Left ventricle myocardium inferior (tissue), 1 donor: ENCODE data around the gene HS6ST1. TPM values are rescaled to one million over a fixed set of nuclear protein-coding genes. Genes with fewer than 3 reads are reported as not detected.

Experiments used
- DNase-seq: peaks from one replicate; pipeline ENCODE4 v3.0.0-alpha.2; 2020
- H3K27ac ChIP-seq: fragments of 200-600 bp; replicated peaks from 2 replicates; pipeline ENCODE4 v1.8.0; 2021
- H3K27me3 ChIP-seq: fragments of 200-600 bp; 2 replicates; pipeline ENCODE4 v1.8.0; 2021; ENCODE audit warnings: low read depth
- H3K36me3 ChIP-seq: fragments of 200-600 bp; 2 replicates; pipeline ENCODE4 v1.8.0; 2021
- H3K4me1 ChIP-seq: fragments of 200-600 bp; 2 replicates; pipeline ENCODE4 v1.8.0; 2021
- H3K4me3 ChIP-seq: fragments of 200-600 bp; 2 replicates; pipeline ENCODE4 v1.8.0; 2021; ENCODE audit warnings: mild to moderate bottlenecking, moderate library complexity
- H3K9me3 ChIP-seq: fragments of 200-600 bp; replicated peaks from 2 replicates; pipeline ENCODE4 v1.8.0; 2021
- intact Hi-C: fragments of 100-400 bp; cut with micrococcal nuclease; formaldehyde crosslinking; loops from one replicate; pipeline ENCODE4 v1.11.0; 2022
- long read RNA-seq: library from polyadenylated mRNA; unstranded; transcript quantifications from one replicate; pipeline ENCODE4 v2.0.0, GENCODE V29; 2021
- total RNA-seq: library from RNA; stranded (reverse); fragmentation: NEBNext Ultra II Directional; extraction: Animal tissue kit (Norgen Biotek cat#: 25700); gene quantifications from one replicate; pipeline ENCODE4 v1.2.1, GENCODE V29; 2021
- TF ChIP-seq, protein P1 (sequence below): fragments of 200-600 bp; IDR thresholded peaks from 2 replicates; pipeline ENCODE4 v1.8.0; 2021; ENCODE audit warnings: antibody characterized with exemption, mild to moderate bottlenecking, borderline replicate concordance
- donor health status: DM: no; HTN: yes; CAD: no; lungs with severe emphysema.

Gene HS6ST1, protein sequence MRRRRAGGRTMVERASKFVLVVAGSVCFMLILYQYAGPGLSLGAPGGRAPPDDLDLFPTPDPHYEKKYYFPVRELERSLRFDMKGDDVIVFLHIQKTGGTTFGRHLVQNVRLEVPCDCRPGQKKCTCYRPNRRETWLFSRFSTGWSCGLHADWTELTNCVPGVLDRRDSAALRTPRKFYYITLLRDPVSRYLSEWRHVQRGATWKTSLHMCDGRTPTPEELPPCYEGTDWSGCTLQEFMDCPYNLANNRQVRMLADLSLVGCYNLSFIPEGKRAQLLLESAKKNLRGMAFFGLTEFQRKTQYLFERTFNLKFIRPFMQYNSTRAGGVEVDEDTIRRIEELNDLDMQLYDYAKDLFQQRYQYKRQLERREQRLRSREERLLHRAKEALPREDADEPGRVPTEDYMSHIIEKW
- total RNA-seq: 26.7 TPM
- long read RNA-seq, transcript HS6ST1-201 (2 exons, 3,932 nt): major isoform, 32 of 108 reads
- long read RNA-seq, partial matches to known transcripts: 0 of 108 reads
- long read RNA-seq, other reads (novel, unspliced or antisense): 76 of 108 reads

DNA sequence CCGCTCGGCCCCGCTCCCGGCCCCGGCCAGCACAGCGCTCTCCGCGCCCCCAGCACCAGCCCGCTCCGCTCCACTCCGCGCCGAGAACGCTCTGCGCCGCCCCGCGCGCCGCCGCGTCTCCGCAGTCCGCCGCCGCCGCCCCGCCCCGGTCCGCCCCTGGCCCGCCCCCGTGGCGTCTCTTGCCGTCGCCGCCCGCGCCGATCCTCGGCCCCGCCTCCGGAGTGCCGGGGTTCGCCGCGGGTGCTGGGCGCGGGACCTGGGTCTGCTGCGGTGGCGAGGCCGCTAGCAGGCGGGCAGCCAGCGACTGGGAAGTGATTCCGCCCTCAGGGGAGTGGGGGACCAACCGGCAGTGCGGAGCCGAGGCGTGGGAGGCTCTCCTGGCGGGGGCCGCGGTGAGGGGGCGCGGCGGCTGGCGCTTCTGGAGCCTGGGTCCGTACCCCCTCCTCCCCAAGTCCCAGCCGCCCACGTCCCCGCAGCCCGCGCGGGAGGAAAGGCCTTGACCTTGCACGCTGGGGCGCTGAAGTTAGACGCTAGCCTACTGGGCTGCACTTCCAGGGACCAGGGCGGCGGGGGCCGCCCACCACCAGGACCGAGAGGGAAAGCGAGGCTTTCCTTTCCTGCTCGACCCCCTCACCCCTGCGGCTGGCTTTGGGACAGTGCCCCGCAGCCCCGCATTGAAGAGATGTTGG, at the start of gene HS6ST1:
Gene HS6ST1 (minus strand): TSS at position 93 of the 689 bp plus-strand sequence. CDS start 305 bp downstream, outside the sequence.
- Histone ChIP-seq H3K4me3 (peak within 1 kb of the TSS; percentile 92), H3K36me3 (no peaks in the 10 kb centered on the region), H3K9me3 (no peaks in the 10 kb centered on the region), H3K4me1 (peaks cover 63% of the 10 kb centered on the region), H3K27me3 (no peaks in the 10 kb centered on the region), H3K27ac (peak within 1 kb of the TSS; percentile 69)
- intact Hi-C loops: no loop called here
- DNase-seq: peak; percentile 88
- TF ChIP-seq, protein P1, sequence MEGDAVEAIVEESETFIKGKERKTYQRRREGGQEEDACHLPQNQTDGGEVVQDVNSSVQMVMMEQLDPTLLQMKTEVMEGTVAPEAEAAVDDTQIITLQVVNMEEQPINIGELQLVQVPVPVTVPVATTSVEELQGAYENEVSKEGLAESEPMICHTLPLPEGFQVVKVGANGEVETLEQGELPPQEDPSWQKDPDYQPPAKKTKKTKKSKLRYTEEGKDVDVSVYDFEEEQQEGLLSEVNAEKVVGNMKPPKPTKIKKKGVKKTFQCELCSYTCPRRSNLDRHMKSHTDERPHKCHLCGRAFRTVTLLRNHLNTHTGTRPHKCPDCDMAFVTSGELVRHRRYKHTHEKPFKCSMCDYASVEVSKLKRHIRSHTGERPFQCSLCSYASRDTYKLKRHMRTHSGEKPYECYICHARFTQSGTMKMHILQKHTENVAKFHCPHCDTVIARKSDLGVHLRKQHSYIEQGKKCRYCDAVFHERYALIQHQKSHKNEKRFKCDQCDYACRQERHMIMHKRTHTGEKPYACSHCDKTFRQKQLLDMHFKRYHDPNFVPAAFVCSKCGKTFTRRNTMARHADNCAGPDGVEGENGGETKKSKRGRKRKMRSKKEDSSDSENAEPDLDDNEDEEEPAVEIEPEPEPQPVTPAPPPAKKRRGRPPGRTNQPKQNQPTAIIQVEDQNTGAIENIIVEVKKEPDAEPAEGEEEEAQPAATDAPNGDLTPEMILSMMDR: no peak

DNA sequence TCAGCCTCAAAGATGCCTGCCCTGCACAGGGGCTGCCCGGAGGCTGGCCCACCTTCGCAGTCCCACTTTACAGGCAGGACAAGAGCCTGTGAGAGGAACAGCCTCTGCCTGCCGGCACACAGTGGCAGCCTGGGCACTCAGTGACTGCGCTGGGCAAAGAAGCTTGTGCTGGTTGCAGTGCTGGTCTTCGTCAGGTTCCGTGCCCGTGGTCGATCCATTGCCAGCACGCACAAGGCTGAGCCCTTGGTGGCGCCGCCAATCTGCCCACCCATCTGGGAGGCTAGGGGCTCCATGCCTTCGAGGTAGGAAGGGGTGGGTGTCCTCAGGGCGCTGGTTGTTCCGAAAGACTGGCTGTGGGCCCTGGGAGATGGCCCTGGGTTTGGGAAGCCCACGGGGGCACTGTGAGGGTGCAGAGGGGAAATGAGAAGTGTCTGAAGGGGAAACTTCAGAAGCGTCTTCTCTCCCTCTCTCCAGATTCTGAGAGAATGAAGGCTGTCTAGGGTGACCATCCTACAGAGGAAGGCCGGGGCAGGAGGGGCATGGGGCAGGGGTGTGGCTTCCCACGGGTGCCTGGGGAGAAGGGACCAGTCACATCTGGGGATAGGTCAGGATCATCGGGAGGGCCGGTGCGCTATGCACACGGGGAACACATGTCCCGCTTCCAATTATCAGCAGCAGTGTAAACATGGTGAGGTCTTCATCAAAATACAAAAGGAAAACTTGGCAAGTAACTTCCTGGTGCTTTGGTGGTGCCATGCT, 49.1 kb upstream of the HS6ST1 start:
- DNase-seq: no peak
- no peak overlapping the region for H3K27ac ChIP-seq
- H3K4me3 ChIP-seq: no peak overlapping the region
- peaks cover 6% of the 10 kb centered on the region for H3K4me1 ChIP-seq
- TF ChIP-seq, protein P1: no peak
- H3K36me3 ChIP-seq: no peaks in the 10 kb centered on the region
- no peaks in the 10 kb centered on the region for H3K9me3 ChIP-seq
- H3K27me3 ChIP-seq: no peaks in the 10 kb centered on the region
- intact Hi-C loops: no loop called here

DNA sequence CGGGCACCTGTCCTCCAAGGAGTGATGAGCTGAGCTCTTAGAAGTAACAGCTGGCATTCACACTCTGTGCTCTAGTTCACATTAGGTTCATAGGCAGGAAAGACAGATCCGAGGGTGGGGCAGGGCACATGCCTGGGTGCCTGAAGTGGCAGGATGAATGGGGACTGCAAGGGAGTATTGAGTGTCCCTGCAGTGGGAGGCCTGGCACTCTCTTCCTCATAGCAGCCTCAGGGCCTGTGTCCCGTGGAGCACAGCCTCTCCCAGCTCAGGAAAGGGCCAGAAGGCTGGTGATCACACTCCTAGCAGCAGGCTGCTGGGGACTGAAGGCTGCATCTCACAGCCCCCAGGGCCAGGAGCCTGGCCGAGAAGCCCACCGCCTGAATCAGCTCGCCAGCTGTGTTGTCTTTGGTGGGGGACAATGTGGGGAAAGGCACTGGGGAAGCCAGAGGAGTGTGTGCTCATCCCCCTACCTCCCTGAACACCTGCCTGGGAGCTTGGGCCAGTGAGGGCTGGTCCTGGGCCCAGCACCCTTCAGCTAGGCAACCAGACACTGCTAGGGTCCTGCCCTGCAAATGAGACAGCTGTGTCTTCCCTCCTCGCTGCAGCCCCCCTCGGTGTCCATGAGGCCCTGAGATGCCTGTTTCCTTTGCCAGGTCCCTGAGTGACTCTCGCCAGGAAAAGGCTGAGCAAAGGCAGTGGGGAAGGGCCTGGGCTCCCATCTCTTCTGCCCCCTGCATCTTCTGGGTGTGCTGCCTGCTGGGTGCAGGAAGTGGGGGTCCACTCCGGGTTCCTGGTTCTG, 48.2 kb upstream of the HS6ST1 start:
- TF ChIP-seq, protein P1: no peak
- intact Hi-C loops: no loop called here
- Histone ChIP-seq H3K27me3 (no peaks in the 10 kb centered on the region), H3K36me3 (no peaks in the 10 kb centered on the region), H3K27ac (no peak overlapping the region), H3K4me1 (peaks cover 7% of the 10 kb centered on the region), H3K9me3 (no peaks in the 10 kb centered on the region), H3K4me3 (no peak overlapping the region)
- DNase-seq: no peak

DNA sequence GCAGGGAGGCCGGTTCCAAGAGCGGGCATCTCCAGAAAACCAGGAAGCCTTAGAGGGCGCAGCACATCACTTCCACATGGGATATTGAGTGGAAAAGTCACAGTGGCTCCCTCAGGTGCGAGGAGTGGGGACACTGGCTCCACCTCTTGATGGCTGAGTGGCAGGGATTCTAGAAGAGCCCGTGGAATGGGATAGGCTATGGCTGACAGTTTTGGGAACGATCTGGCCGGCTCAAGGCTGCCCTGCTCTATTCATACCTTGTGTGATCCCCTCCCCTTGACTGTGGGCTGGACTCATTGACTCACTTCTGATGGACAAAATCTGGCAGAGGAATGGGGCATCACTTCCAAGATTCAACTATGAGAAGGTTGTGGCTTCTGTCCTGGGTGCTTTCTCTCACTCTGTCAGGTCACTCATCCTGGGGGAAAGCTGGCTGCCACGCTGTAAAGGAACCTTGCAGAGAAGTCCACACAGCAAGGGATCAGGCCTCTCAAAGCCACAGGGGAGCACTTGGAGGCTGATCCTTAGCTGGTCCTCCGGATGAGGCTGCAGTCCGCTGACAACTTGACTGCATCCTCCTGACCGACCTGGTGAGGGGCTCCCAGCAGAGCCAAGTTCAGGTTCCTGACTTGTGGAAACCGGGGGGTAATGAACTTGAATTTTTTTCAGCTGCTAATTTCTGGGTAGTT, 46.7 kb upstream of the HS6ST1 start:
- H3K27me3 ChIP-seq: no peaks in the 10 kb centered on the region
- H3K9me3 ChIP-seq: no peaks in the 10 kb centered on the region
- TF ChIP-seq, protein P1: no peak
- no peaks in the 10 kb centered on the region for H3K36me3 ChIP-seq
- no peak for DNase-seq
- intact Hi-C loops: no loop called here
- H3K4me3 ChIP-seq: no peak overlapping the region
- H3K4me1 ChIP-seq: peaks cover 7% of the 10 kb centered on the region
- H3K27ac ChIP-seq: no peak overlapping the region
